Measurements from ENCODE around the gene OSCP1. TPM values are rescaled to one million over a fixed set of nuclear protein-coding genes. Genes with fewer than 3 reads are reported as not detected.

The OSCP1 gene
- total RNA-seq, 2 donors from 2014 or later: 2.8 to 3.7 TPM

DNA sequence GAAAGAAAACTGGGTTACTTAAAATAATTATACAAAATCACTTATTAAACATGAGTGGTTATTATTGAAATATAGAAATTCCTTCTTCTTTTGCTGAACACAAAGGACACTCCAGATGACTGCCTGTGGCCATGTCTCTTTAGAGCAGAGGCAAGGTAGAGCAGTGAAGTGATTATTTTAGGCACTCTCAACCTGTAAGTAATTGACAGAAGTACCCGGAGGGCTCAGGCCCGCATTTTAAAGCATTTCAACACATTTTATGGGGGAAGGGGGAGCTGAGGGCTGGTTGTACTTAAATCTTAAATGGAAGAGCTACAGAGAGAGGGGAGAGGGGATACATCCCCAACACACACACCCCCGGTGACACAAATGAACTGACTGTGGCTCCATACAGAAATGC, 10.2 kb downstream of the OSCP1 start:
- no peak overlapping the region for H3K9ac ChIP-seq (ENCODE audit: low read depth in 2 of 2, low read length in 2 of 2)
- no peaks in the 10 kb centered on the region for H3K27me3 ChIP-seq
- H3K4me1 ChIP-seq: no peaks in the 10 kb centered on the region
- TF ChIP-seq, protein P1, sequence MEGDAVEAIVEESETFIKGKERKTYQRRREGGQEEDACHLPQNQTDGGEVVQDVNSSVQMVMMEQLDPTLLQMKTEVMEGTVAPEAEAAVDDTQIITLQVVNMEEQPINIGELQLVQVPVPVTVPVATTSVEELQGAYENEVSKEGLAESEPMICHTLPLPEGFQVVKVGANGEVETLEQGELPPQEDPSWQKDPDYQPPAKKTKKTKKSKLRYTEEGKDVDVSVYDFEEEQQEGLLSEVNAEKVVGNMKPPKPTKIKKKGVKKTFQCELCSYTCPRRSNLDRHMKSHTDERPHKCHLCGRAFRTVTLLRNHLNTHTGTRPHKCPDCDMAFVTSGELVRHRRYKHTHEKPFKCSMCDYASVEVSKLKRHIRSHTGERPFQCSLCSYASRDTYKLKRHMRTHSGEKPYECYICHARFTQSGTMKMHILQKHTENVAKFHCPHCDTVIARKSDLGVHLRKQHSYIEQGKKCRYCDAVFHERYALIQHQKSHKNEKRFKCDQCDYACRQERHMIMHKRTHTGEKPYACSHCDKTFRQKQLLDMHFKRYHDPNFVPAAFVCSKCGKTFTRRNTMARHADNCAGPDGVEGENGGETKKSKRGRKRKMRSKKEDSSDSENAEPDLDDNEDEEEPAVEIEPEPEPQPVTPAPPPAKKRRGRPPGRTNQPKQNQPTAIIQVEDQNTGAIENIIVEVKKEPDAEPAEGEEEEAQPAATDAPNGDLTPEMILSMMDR (IDR thresholded peaks at IDR 0.05): no peak
- no peaks in the 10 kb centered on the region for H3K36me3 ChIP-seq
- intact Hi-C loops (cut with DNase I): no loop called here
- H3K27ac ChIP-seq: no peak overlapping the region
- no peak overlapping the region for H3K4me3 ChIP-seq
- no peak for DNase-seq
- no peaks in the 10 kb centered on the region for H3K9me3 ChIP-seq

DNA sequence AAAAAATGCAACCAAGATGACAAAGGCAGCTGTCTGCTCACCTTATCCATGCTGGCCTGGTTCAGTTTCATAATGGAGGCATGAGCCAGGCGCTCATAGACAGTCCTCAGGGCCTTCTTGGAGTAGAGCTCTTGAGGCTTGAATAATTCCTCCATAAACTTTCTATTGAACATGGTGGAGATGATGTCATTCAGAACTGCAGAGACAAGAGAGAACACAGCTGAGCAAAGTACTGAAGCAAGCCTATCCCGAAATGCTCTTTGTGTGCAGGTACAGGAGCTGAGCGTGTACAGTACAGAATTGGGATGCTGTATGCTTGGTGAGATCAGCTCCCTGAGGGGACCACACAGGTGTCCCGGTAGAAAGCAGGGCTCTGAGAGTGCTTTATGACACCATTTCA, 11.5 kb downstream of the OSCP1 start:
- H3K4me1 ChIP-seq: no peaks in the 10 kb centered on the region
- intact Hi-C loops (cut with DNase I): no loop called here
- H3K9ac ChIP-seq (ENCODE audit: low read depth in 2 of 2, low read length in 2 of 2): no peak overlapping the region
- H3K27ac ChIP-seq: no peak overlapping the region
- no peaks in the 10 kb centered on the region for H3K36me3 ChIP-seq
- TF ChIP-seq, protein P1 (IDR thresholded peaks at IDR 0.05): no peak
- H3K4me3 ChIP-seq: no peak overlapping the region
- DNase-seq: no peak
- H3K27me3 ChIP-seq: no peaks in the 10 kb centered on the region
- H3K9me3 ChIP-seq: no peaks in the 10 kb centered on the region

DNA sequence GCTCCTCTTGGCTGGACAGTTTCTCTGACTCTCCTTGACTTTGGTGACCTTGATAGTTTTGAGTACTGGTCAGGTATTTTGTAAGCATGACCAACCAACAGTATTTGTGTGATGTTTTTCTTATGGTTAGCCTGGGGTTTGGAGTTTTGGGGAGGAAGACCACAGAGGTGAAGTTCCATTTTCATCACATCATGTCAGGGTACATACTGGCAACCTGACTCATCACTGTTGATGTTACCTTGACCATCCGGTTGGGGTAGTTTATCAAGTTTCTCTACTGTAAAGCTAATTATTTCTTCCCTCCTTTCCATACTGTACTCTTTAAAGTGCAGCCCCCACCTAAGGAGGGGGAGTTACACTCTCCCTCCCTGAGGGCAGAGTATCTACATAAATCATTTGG, 13.4 kb downstream of the OSCP1 start:
- Histone ChIP-seq H3K9ac (ENCODE audit: low read depth in 2 of 2, low read length in 2 of 2) (no peak overlapping the region), H3K27me3 (no peaks in the 10 kb centered on the region), H3K36me3 (no peaks in the 10 kb centered on the region), H3K27ac (no peak overlapping the region), H3K9me3 (no peaks in the 10 kb centered on the region), H3K4me3 (no peak overlapping the region), H3K4me1 (no peaks in the 10 kb centered on the region)
- TF ChIP-seq, protein P1 (IDR thresholded peaks at IDR 0.05): no peak
- DNase-seq: no peak
- intact Hi-C loops (cut with DNase I): no loop called here

DNA sequence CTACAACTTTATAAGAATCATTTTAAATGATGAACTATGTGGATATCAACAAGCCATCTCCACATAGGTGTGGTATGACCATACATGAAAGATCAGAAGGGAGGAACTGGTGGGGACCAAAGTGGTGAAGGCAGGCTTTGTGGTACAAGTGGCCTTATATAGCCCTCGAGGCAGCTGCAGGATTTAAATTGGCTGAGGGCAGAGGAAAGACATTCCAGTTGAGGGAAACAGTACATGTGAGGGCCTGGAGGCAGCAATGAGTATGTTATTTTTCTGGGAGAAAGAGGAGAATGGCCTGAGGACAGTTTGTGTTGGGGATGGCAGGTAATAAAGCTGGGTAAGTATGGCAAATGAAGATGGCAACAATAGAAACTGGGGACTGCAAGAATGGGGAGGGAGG, 17.1 kb downstream of the OSCP1 start:
- intact Hi-C loops (cut with DNase I): no loop called here
- TF ChIP-seq, protein P1 (IDR thresholded peaks at IDR 0.05): no peak
- no peak overlapping the region for H3K4me3 ChIP-seq
- no peaks in the 10 kb centered on the region for H3K9me3 ChIP-seq
- H3K27me3 ChIP-seq: no peaks in the 10 kb centered on the region
- H3K9ac ChIP-seq (ENCODE audit: low read depth in 2 of 2, low read length in 2 of 2): no peak overlapping the region
- no peak for DNase-seq
- no peaks in the 10 kb centered on the region for H3K4me1 ChIP-seq
- no peaks in the 10 kb centered on the region for H3K36me3 ChIP-seq
- no peak overlapping the region for H3K27ac ChIP-seq

DNA sequence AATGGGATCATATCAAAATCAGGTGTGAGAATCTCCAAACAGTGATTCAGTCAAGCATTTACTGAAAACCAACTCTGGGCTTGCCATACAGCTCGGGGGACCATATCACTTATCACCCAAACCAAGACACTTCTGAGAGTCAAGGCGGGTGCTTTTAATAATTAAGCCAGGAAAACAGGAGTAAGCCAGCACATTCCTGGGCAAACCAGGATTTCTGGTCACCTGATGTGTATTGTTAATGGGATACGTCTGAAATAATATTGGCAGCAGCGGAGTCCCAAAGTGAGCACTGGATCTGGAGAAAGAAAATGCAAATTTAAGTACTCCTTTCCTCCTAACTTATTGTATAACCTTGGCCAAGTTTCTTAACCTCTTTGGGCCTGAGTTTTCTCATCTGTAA, 17.6 kb downstream of the OSCP1 start:
- Histone ChIP-seq H3K27me3 (no peaks in the 10 kb centered on the region), H3K9me3 (no peaks in the 10 kb centered on the region), H3K4me3 (no peak overlapping the region), H3K27ac (no peak overlapping the region), H3K4me1 (no peaks in the 10 kb centered on the region), H3K36me3 (no peaks in the 10 kb centered on the region), H3K9ac (ENCODE audit: low read depth in 2 of 2, low read length in 2 of 2) (no peak overlapping the region)
- TF ChIP-seq, protein P1 (IDR thresholded peaks at IDR 0.05): no peak
- DNase-seq: no peak
- intact Hi-C loops (cut with DNase I): no loop called here

DNA sequence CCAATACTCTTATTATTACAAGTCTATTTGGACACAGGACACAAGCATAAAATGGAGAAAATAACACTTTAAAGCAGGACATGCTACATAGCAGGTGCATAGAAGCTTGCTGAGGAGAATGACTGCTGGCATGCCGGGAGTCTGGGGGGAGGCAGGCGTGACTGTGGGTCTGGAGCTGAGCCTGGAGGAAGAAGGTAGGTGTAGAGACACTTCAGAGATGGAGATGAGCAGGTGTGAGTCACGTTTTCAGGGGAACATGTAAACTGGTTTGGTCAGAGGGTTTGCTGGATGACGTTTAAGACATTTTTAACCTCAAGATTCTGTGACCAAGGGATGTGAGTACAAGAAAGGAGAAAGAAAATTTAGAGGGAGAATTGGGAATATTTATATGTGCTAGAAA, 24.5 kb downstream of the OSCP1 start:
- intact Hi-C loops (cut with DNase I): loop anchor here (10.0 kb wide), 1 partner anchor 331 kb away; no protein-coding TSS in a partner anchor
- Histone ChIP-seq H3K36me3 (no peaks in the 10 kb centered on the region), H3K4me1 (no peaks in the 10 kb centered on the region), H3K27ac (no peak overlapping the region), H3K9me3 (no peaks in the 10 kb centered on the region), H3K9ac (ENCODE audit: low read depth in 2 of 2, low read length in 2 of 2) (no peak overlapping the region), H3K27me3 (no peaks in the 10 kb centered on the region), H3K4me3 (no peak overlapping the region)
- TF ChIP-seq, protein P1 (IDR thresholded peaks at IDR 0.05): no peak
- DNase-seq: no peak
